Ishikawa (cell line): ENCODE data around the gene WDFY1.

Experiments used
- CEBPB ChIP-seq: IDR thresholded peaks from 2 replicates; pipeline ENCODE4 v1.6.1; 2012
- EP300 ChIP-seq: IDR thresholded peaks from 2 replicates; pipeline ENCODE4 v1.6.1; 2012; ENCODE audit warnings: borderline replicate concordance
- MAX ChIP-seq: IDR thresholded peaks from 2 replicates; pipeline ENCODE4 v1.6.1; 2012
- NFIC ChIP-seq: IDR thresholded peaks from 2 replicates; pipeline ENCODE4 v1.6.1; 2012
- YY1 ChIP-seq: IDR thresholded peaks from 2 replicates; pipeline ENCODE4 v1.6.1; 2012; ENCODE audit warnings: low read depth

GRCh38 chr2:223865124-223865523 lies 80.0 kb downstream of the WDFY1 start:
- no peak for TF ChIP-seq YY1
- no peak for TF ChIP-seq EP300
- TF ChIP-seq MAX, result no peak
- TF ChIP-seq NFIC, result no peak
- no peak for TF ChIP-seq CEBPB
